HCT116 (cell line): ENCODE measurements around the gene CENPH. TPM values are rescaled to one million over a fixed set of nuclear protein-coding genes. Genes with fewer than 3 reads are reported as not detected.

Source experiments
- ATAC-seq: fragments of 200-7000 bp; cut with Tn5 transposase; 2 replicates; pipeline ENCODE4 v1.9.1; 2020; ENCODE audit warnings: mild to moderate bottlenecking, moderate library complexity
- BruUV-seq: library from RNA; stranded (reverse); fragments of 400-500 nt; replicated peaks from 2 replicates; lab custom pipeline; 2021; lab: Mats Ljungman, UMichigan
- CTCF ChIA-PET: fragments of 300-600 bp; sonication (Branson Sonifier 250); formaldehyde crosslinking; loops from one replicate; lab custom pipeline; 2021; ENCODE audit warnings: antibody characterized with exemption; lab: Charles Lee
- POLR2A ChIA-PET: fragments of 300-600, 350-600 bp; sonication (Branson Sonifier 250); formaldehyde crosslinking; loops from one replicate; lab custom pipeline; 2021; ENCODE audit warnings: antibody characterized with exemption; lab: Charles Lee
- RAD21 ChIA-PET, 2 experiments: fragments of 300-600 bp; sonication (Branson Sonifier 250); formaldehyde crosslinking; loops; one replicate each; lab custom pipeline; 2023; ENCODE audit warnings: low total read pairs in 2 of 2; ENCODE audit not compliant: uncharacterized antibody in 2 of 2, unreplicated experiment in 2 of 2, low non-redundant PET in 1 of 2; lab: Charles Lee
- DNase-seq: peaks from one replicate; pipeline ENCODE4 v3.0.0-alpha.2; 2010; ENCODE audit warnings: low read depth, low spot score
- H2AFZ ChIP-seq: fragments of 200-600 bp; shearing (Covaris generic), sonication (generic); 2 replicates; pipeline ENCODE4 v1.6.1; 2017; ENCODE audit warnings: low read depth, mixed run types, mixed read lengths, antibody characterized with exemption, low read length; ENCODE audit not compliant: poor library complexity, severe bottlenecking
- H3K27ac ChIP-seq: 2 replicates; pipeline ENCODE4 v1.5.1; 2012; ENCODE audit warnings: low read depth, low read length
- H3K27me3 ChIP-seq: fragments of 200-600 bp; sonication (generic); 2 replicates; pipeline ENCODE4 v1.6.1; 2016; ENCODE audit warnings: mixed run types, low read length, mixed read lengths; ENCODE audit not compliant: insufficient read depth
- H3K36me3 ChIP-seq, 2 experiments: fragments of 200-500 bp in 1 of 2; fragments of 200-600 bp in 1 of 2; sonication (Bioruptor generic) in 1 of 2; sonication (generic) in 1 of 2; 2 replicates each; pipeline versions ENCODE4 v1.5.1 to v1.6.1; 2014 to 2016; ENCODE audit warnings: low read length in 2 of 2, inconsistent platforms in 1 of 2, mixed read lengths in 1 of 2, mixed run types in 1 of 2; ENCODE audit not compliant: insufficient read depth in 2 of 2, control insufficient read depth in 1 of 2
- H3K4me1 ChIP-seq, 2 experiments: fragments of 200-600 bp in 1 of 2; sonication (generic) in 1 of 2; 2 replicates each; pipeline versions ENCODE4 v1.5.1 to v1.6.1; 2012 to 2017; ENCODE audit warnings: low read length in 2 of 2, inconsistent platforms in 1 of 2, mild to moderate bottlenecking in 1 of 2, mixed read lengths in 1 of 2, mixed run types in 1 of 2, moderate library complexity in 1 of 2; ENCODE audit not compliant: insufficient read depth in 2 of 2, control insufficient read depth in 1 of 2
- H3K4me2 ChIP-seq: fragments of 200-600 bp; sonication (generic); 2 replicates; pipeline ENCODE4 v1.6.1; 2017; ENCODE audit warnings: mixed run types, low read length, mixed read lengths
- H3K4me3 ChIP-seq, 2 experiments: fragments of 200-600 bp in 1 of 2; sonication (generic) in 1 of 2; replicated peaks in 1 of 2; 2 replicates each; pipeline ENCODE4 v1.5.1; 2011 to 2016; ENCODE audit warnings: low read length in 2 of 2, control low read depth in 1 of 2, low read depth in 1 of 2, mild to moderate bottlenecking in 1 of 2, mixed read lengths in 1 of 2, mixed run types in 1 of 2
- H3K79me2 ChIP-seq: fragments of 200-600 bp; sonication (generic); 2 replicates; pipeline ENCODE4 v1.6.1; 2017; ENCODE audit warnings: mild to moderate bottlenecking, mixed run types, low read length, moderate library complexity, mixed read lengths; ENCODE audit not compliant: insufficient read depth
- H3K9ac ChIP-seq: fragments of 200-600 bp; sonication (generic); 2 replicates; pipeline ENCODE4 v1.6.1; 2016; ENCODE audit warnings: low read length, mixed read lengths
- H3K9me2 ChIP-seq: fragments of 200-600 bp; sonication (generic), shearing (Covaris generic); 2 replicates; pipeline ENCODE4 v1.6.1; 2017; ENCODE audit warnings: mixed run types, mild to moderate bottlenecking, moderate library complexity; ENCODE audit not compliant: insufficient read depth
- H3K9me3 ChIP-seq, 2 experiments: fragments of 200-500 bp in 1 of 2; fragments of 200-600 bp in 1 of 2; sonication (Bioruptor generic) in 1 of 2; sonication (generic) in 1 of 2; 2 replicates each; pipeline ENCODE4 v1.6.1; 2014 to 2017; ENCODE audit warnings: low read length in 2 of 2, mixed read lengths in 2 of 2, inconsistent platforms in 1 of 2, low read depth in 1 of 2, mild to moderate bottlenecking in 1 of 2, mixed run types in 1 of 2, moderate library complexity in 1 of 2; ENCODE audit not compliant: control insufficient read depth in 1 of 2, insufficient read depth in 1 of 2
- H4K20me1 ChIP-seq: fragments of 200-600 bp; sonication (generic), shearing (Covaris generic); 2 replicates; pipeline ENCODE4 v1.6.1; 2017; ENCODE audit warnings: mixed run types, mild to moderate bottlenecking, moderate library complexity; ENCODE audit not compliant: insufficient read depth
- CBX3 ChIP-seq: IDR thresholded peaks from 2 replicates; pipeline ENCODE4 v1.6.1; 2012; ENCODE audit warnings: low read depth
- EGR1 ChIP-seq: IDR thresholded peaks from 2 replicates; pipeline ENCODE4 v1.6.1; 2012; ENCODE audit warnings: low read depth
- ELF1 ChIP-seq: IDR thresholded peaks from 2 replicates; pipeline ENCODE4 v1.6.1; 2012; ENCODE audit warnings: low read depth, borderline replicate concordance
- EZH2 ChIP-seq: fragments of 200-600 bp; sonication (generic); IDR thresholded peaks from 2 replicates; pipeline ENCODE4 v1.6.1; 2017; ENCODE audit warnings: antibody characterized with exemption, mixed run types
- POLR2AphosphoS5 ChIP-seq: IDR thresholded peaks from 2 replicates; pipeline ENCODE4 v1.6.1; 2011; ENCODE audit warnings: mild to moderate bottlenecking, low read depth, low read length, moderate library complexity
- SRF ChIP-seq: IDR thresholded peaks from 2 replicates; pipeline ENCODE4 v1.6.1; 2012; ENCODE audit warnings: low read depth
- intact Hi-C: fragments of 100-400 bp; cut with micrococcal nuclease; formaldehyde crosslinking; loops from 2 replicates; pipeline ENCODE4 v1.10.0; 2022
- total RNA-seq: library from RNA; stranded (reverse); gene quantifications from one replicate; pipeline ENCODE4 v1.2.1, GENCODE V29; 2021; ENCODE audit not compliant: unreplicated experiment
- TF ChIP-seq, protein P1 (sequence below), 3 experiments: fragments of 200-600 bp in 1 of 3; sonication (generic) in 1 of 3; IDR thresholded peaks in 2 of 3; conservative IDR thresholded peaks in 1 of 3; 2 replicates each; pipeline ENCODE4 v1.5.1; 2012 to 2017; ENCODE audit warnings: low read depth in 2 of 3, low read length in 2 of 3, antibody characterized with exemption in 1 of 3, borderline replicate concordance in 1 of 3, control low read depth in 1 of 3, mild to moderate bottlenecking in 1 of 3, mixed read lengths in 1 of 3, mixed run types in 1 of 3, moderate library complexity in 1 of 3; ENCODE audit not compliant: insufficient read depth in 1 of 3
- TF ChIP-seq, protein P2 (sequence below): IDR thresholded peaks from 2 replicates; pipeline ENCODE4 v1.6.1; 2012; ENCODE audit warnings: low read depth
- TF ChIP-seq, protein P3 (sequence below): IDR thresholded peaks from 2 replicates; pipeline ENCODE4 v1.6.1; 2012

Gene CENPH
- total RNA-seq, 1 experiment from 2014 or later, result 23.4 TPM

DNA sequence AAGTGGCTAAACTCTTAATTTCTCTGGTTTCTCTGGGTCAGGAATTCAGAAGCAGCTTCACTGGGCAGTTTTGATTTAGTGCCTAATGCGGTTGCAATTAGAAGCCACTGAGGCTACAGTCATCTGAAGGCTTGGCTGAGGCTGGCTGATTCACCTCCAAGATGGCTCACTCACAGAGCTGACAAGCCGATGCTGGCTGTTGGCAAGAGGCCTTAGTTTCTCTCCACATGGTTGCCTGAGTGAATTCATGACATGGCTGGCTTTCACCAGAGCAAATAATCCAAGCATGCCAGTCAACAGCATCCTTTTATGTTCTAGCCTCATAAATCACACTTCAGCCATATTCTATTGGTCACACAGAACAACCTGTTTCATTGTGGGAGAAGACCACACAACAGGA, 42.5 kb downstream of the CENPH start:
- no peak for TF ChIP-seq ELF1
- TF ChIP-seq EGR1, result no peak
- no peak for TF ChIP-seq CBX3
- TF ChIP-seq POLR2AphosphoS5, result no peak
- no peak for TF ChIP-seq EZH2
- TF ChIP-seq, protein P1, sequence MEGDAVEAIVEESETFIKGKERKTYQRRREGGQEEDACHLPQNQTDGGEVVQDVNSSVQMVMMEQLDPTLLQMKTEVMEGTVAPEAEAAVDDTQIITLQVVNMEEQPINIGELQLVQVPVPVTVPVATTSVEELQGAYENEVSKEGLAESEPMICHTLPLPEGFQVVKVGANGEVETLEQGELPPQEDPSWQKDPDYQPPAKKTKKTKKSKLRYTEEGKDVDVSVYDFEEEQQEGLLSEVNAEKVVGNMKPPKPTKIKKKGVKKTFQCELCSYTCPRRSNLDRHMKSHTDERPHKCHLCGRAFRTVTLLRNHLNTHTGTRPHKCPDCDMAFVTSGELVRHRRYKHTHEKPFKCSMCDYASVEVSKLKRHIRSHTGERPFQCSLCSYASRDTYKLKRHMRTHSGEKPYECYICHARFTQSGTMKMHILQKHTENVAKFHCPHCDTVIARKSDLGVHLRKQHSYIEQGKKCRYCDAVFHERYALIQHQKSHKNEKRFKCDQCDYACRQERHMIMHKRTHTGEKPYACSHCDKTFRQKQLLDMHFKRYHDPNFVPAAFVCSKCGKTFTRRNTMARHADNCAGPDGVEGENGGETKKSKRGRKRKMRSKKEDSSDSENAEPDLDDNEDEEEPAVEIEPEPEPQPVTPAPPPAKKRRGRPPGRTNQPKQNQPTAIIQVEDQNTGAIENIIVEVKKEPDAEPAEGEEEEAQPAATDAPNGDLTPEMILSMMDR (IDR thresholded peaks at IDR 0.05 in 2 of 3, conservative IDR thresholded peaks at IDR 0.05 in 1 of 3; ENCODE audit: borderline replicate concordance in 1 of 3, insufficient read depth in 1 of 3, low read depth in 2 of 3, low read length in 2 of 3), result no peak
- TF ChIP-seq SRF, result no peak
- TF ChIP-seq, protein P2, sequence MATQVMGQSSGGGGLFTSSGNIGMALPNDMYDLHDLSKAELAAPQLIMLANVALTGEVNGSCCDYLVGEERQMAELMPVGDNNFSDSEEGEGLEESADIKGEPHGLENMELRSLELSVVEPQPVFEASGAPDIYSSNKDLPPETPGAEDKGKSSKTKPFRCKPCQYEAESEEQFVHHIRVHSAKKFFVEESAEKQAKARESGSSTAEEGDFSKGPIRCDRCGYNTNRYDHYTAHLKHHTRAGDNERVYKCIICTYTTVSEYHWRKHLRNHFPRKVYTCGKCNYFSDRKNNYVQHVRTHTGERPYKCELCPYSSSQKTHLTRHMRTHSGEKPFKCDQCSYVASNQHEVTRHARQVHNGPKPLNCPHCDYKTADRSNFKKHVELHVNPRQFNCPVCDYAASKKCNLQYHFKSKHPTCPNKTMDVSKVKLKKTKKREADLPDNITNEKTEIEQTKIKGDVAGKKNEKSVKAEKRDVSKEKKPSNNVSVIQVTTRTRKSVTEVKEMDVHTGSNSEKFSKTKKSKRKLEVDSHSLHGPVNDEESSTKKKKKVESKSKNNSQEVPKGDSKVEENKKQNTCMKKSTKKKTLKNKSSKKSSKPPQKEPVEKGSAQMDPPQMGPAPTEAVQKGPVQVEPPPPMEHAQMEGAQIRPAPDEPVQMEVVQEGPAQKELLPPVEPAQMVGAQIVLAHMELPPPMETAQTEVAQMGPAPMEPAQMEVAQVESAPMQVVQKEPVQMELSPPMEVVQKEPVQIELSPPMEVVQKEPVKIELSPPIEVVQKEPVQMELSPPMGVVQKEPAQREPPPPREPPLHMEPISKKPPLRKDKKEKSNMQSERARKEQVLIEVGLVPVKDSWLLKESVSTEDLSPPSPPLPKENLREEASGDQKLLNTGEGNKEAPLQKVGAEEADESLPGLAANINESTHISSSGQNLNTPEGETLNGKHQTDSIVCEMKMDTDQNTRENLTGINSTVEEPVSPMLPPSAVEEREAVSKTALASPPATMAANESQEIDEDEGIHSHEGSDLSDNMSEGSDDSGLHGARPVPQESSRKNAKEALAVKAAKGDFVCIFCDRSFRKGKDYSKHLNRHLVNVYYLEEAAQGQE, result no peak
- TF ChIP-seq, protein P3, sequence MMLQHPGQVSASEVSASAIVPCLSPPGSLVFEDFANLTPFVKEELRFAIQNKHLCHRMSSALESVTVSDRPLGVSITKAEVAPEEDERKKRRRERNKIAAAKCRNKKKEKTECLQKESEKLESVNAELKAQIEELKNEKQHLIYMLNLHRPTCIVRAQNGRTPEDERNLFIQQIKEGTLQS, result no peak
- no TSS peak for BruUV-seq
- Histone ChIP-seq H3K4me3 (no peak overlapping the region), H3K36me3 (peaks cover 8 to 10% of the 10 kb centered on the region in 2 experiments; a peak in 3 of 4 replicates), H3K4me1 (peaks cover 0 to 20% of the 10 kb centered on the region in 2 experiments; a peak in 3 of 4 replicates), H3K27me3 (no peaks in the 10 kb centered on the region), H3K9me2 (no peaks in the 10 kb centered on the region), H3K9ac (no peak overlapping the region), H3K4me2 (no peak overlapping the region), H3K9me3 (no peaks in the 10 kb centered on the region), H2AFZ (no peak overlapping the region), H3K79me2 (peaks cover 21% of the 10 kb centered on the region), H4K20me1 (no peaks in the 10 kb centered on the region), H3K27ac (no peak overlapping the region)
- ChIA-PET POLR2A (no interaction called here), CTCF (no interaction called here), RAD21 (no interaction called here)
- DNase-seq (no peak), ATAC-seq (no peak)
- intact Hi-C loops, result no loop called here
